ENCODE results near the gene IL3. TPM values are rescaled to one million over a fixed set of nuclear protein-coding genes. Genes with fewer than 3 reads are reported as not detected.

IL3 gene
- total and polyA plus RNA-seq, 9 of the 15 experiments (the other 6 are each of a cell fraction or from before 2014, with no cell fraction given): not detected

- TF ChIP-seq ZBTB12 (CRISPR knock-in tag; IDR thresholded peaks at IDR 0.05) (no peak), CEBPB (tag; IDR thresholded peaks at IDR 0.05) (no peak), ZFX (CRISPR knock-in tag; IDR thresholded peaks at IDR 0.05) (no peak), ZNF507 (tag; conservative IDR thresholded peaks at IDR 0.05) (no peak), ZNF318 (IDR thresholded peaks at IDR 0.05; ENCODE audit: borderline replicate concordance in 1 of 2, low read depth in 1 of 2) (no peak), GATA2 (CRISPR knock-in tag; IDR thresholded peaks at IDR 0.05) (no peak), TFE3 (CRISPR knock-in tag; IDR thresholded peaks at IDR 0.05) (no peak), BMI1 (IDR thresholded peaks at IDR 0.05; ENCODE audit: low read length) (no peak), CBX8 (IDR thresholded peaks at IDR 0.05; ENCODE audit: borderline replicate concordance, extremely low read depth, low read depth, low read length, poor library complexity, severe bottlenecking) (no peak), KLF1 (tag; IDR thresholded peaks at IDR 0.05) (no peak), PHF21A (IDR thresholded peaks at IDR 0.05; ENCODE audit: borderline replicate concordance, low read depth) (no peak)
- peaks cover 11 to 49% of the 10 kb centered on the region in 2 experiments; a peak in 4 of 5 replicates for H3K27me3 ChIP-seq (ENCODE audit: control insufficient read depth in 2 of 2, insufficient read depth in 2 of 2, low read length in 2 of 2)
- FAIRE-seq (no peak), DNase-seq (ENCODE audit: extremely low read depth in 1 of 4, low spot score in 3 of 4) (no peak), ATAC-seq (no peak)
- BruUV-seq (replicated peaks): no TSS peak
- H3K36me3 ChIP-seq (ENCODE audit: control insufficient read depth, insufficient read depth, low read length): no peaks in the 10 kb centered on the region
- no peak overlapping the region for H2AFZ ChIP-seq (ENCODE audit: low read depth, low read length)
- no peaks in the 10 kb centered on the region for H3K9me1 ChIP-seq (ENCODE audit: control insufficient read depth, insufficient read depth, low read length)
- H3K9me3 ChIP-seq (replicated peaks; ENCODE audit: control insufficient read depth, insufficient read depth, low read depth, low read length): no peaks in the 10 kb centered on the region
- H4K20me1 ChIP-seq (replicated peaks; ENCODE audit: control insufficient read depth, insufficient read depth, low read length): no peaks in the 10 kb centered on the region
- no peak overlapping the region for H3K4me3 ChIP-seq
- in situ Hi-C loops (cut with MboI) (loop anchor here (25.0 kb wide), 1 partner anchor 334 kb away; no protein-coding TSS in a partner anchor), intact Hi-C loops (cut with micrococcal nuclease) (no loop called here)
- no peaks in the 10 kb centered on the region for H3K79me2 ChIP-seq (ENCODE audit: control insufficient read depth, insufficient read depth, low read length)
- peaks cover 0 to 15% of the 10 kb centered on the region in 2 experiments; a peak in 2 of 5 replicates for H3K4me1 ChIP-seq (replicated peaks in 1 of 2; ENCODE audit: control insufficient read depth in 2 of 2, insufficient read depth in 2 of 2, low read length in 2 of 2)
- no peak overlapping the region for H3K27ac ChIP-seq (ENCODE audit: extremely low read depth, low read depth, low read length)
- H3K9ac ChIP-seq (ENCODE audit: insufficient read depth in 1 of 2, low read depth in 2 of 2, low read length in 2 of 2): no peak overlapping the region
- ChIA-PET CTCF (ENCODE audit: low intra/inter-chr PET ratio) (no interaction called here), POLR2A (interaction anchor here (0.7 to 1.3 kb wide), 4 partner anchors 11 to 243 kb away, joined by 3 to 4 read pairs (median 3); partner anchors contain the start of gene CSF2)
- 6% methylated on average over 4 of the region's 4 CpGs for WGBS (ENCODE audit: insufficient coverage, low coverage, missing lambda C conversion rate)
- H3K4me2 ChIP-seq (ENCODE audit: insufficient read depth, low read length): no peak overlapping the region
These were observed 7.0 kb upstream of the IL3 start for GRCh38 chr5:132053483-132053882.

All from K562 (cell line).